H1 (cell line): ENCODE data around the gene C11orf71. TPM values are rescaled to one million over a fixed set of nuclear protein-coding genes. Genes with fewer than 3 reads are reported as not detected.

Source experiments
- CTCF ChIA-PET: fragments of 300-600 bp; sonication (Branson Sonifier 250); formaldehyde crosslinking; loops from one replicate; lab custom pipeline; 2021; ENCODE audit not compliant: partially characterized antibody; lab: Charles Lee
- POLR2A ChIA-PET: fragments of 300-600 bp; sonication (Branson Sonifier 250); formaldehyde crosslinking; loops from one replicate; lab custom pipeline; 2021; ENCODE audit warnings: inconsistent platforms; ENCODE audit not compliant: partially characterized antibody; lab: Charles Lee
- DNase-seq, 2 experiments: peaks; one replicate each; pipeline versions ENCODE4 v3.0.0 to v3.0.0-alpha.2; 2010 to 2022; ENCODE audit warnings: low spot score in 2 of 2, low read depth in 1 of 2, mixed read lengths in 1 of 2
- FAIRE-seq: peaks from 2 replicates; lab custom pipeline; 2011; peaks lifted over from hg19 to GRCh38; lab: Jason Lieb, UNC
- H2AFZ ChIP-seq: 2 replicates; pipeline ENCODE4 v1.8.1; 2012; ENCODE audit warnings: low read length, inconsistent platforms
- H2AK5ac ChIP-seq: 2 replicates; pipeline ENCODE4 v1.6.1; 2013; ENCODE audit warnings: low read depth, low read length
- H2BK120ac ChIP-seq: replicated peaks from 2 replicates; pipeline ENCODE3; 2013; ENCODE audit warnings: low read depth, low read length, inconsistent platforms
- H2BK12ac ChIP-seq: 2 replicates; pipeline ENCODE4 v1.6.1; 2013; ENCODE audit warnings: low read depth, low read length
- H2BK15ac ChIP-seq: 2 replicates; pipeline ENCODE4 v1.6.1; 2013; ENCODE audit warnings: low read length
- H2BK20ac ChIP-seq: 2 replicates; pipeline ENCODE4 v1.6.1; 2013; ENCODE audit warnings: low read length
- H2BK5ac ChIP-seq: 2 replicates; pipeline ENCODE4 v1.6.1; 2013; ENCODE audit warnings: low read depth, low read length
- H3K14ac ChIP-seq: 2 replicates; pipeline ENCODE4 v1.6.1; 2013; ENCODE audit warnings: inconsistent platforms; ENCODE audit not compliant: insufficient read length
- H3K18ac ChIP-seq: 2 replicates; pipeline ENCODE4 v1.6.1; 2013; ENCODE audit warnings: low read length; ENCODE audit errors: extremely low read depth
- H3K23ac ChIP-seq: 2 replicates; pipeline ENCODE4 v1.6.1; 2013; ENCODE audit warnings: inconsistent platforms; ENCODE audit not compliant: insufficient read length
- H3K23me2 ChIP-seq: 2 replicates; pipeline ENCODE4 v1.6.1; 2013; ENCODE audit warnings: low read depth, low read length
- H3K27ac ChIP-seq: 2 replicates; pipeline ENCODE4 v1.6.1; 2011; ENCODE audit warnings: low read depth, low read length, inconsistent platforms
- H3K27me3 ChIP-seq, 4 experiments: replicated peaks in 1 of 4; 1 replicate in 1 of 4; 2 replicates in 3 of 4; pipeline versions ENCODE4 v1.6.1 to v1.8.1; 2011 to 2013; ENCODE audit warnings: low read length in 3 of 4, mild to moderate bottlenecking in 3 of 4, inconsistent platforms in 2 of 4, mixed read lengths in 2 of 4, moderate library complexity in 1 of 4; ENCODE audit not compliant: control insufficient read depth in 3 of 4, insufficient read depth in 3 of 4; ENCODE audit errors: extremely low read depth in 1 of 4
- H3K36me3 ChIP-seq, 4 experiments: 2 replicates each; pipeline versions ENCODE4 v1.6.1 to v1.8.1; 2011 to 2013; ENCODE audit warnings: mild to moderate bottlenecking in 4 of 4, low read length in 3 of 4, moderate library complexity in 2 of 4, control low read depth in 1 of 4, inconsistent platforms in 1 of 4; ENCODE audit not compliant: insufficient read depth in 4 of 4, control insufficient read depth in 2 of 4
- H3K4ac ChIP-seq: replicated peaks from 2 replicates; pipeline ENCODE3; 2013; ENCODE audit warnings: low read length, low read depth, mixed read lengths, inconsistent platforms; ENCODE audit not compliant: insufficient read length
- H3K4me1 ChIP-seq, 4 experiments: replicated peaks in 1 of 4; 1 replicate in 1 of 4; 2 replicates in 3 of 4; pipeline versions ENCODE4 v1.6.1 to v1.8.1; 2011 to 2013; ENCODE audit warnings: low read length in 3 of 4, inconsistent platforms in 2 of 4, mixed read lengths in 1 of 4; ENCODE audit not compliant: insufficient read depth in 4 of 4, control insufficient read depth in 3 of 4
- H3K4me2 ChIP-seq, 2 experiments: 2 replicates each; pipeline versions ENCODE4 v1.6.1 to v1.8.1; 2011 to 2013; ENCODE audit warnings: low read depth in 2 of 2, low read length in 2 of 2, control low read depth in 1 of 2, inconsistent platforms in 1 of 2, mild to moderate bottlenecking in 1 of 2; ENCODE audit not compliant: insufficient read depth in 1 of 2
- H3K4me3 ChIP-seq, 4 experiments: fragments of 200-600, 300-600 bp in 1 of 4; sonication (generic), shearing (Covaris generic), sonication (Bioruptor Twin) in 1 of 4; 2 replicates each; pipeline versions ENCODE4 v1.5.1 to v1.8.1; 2011 to 2016; ENCODE audit warnings: low read length in 4 of 4, low read depth in 3 of 4, control low read depth in 2 of 4, inconsistent platforms in 2 of 4, mild to moderate bottlenecking in 2 of 4, mixed read lengths in 1 of 4, moderate library complexity in 1 of 4; ENCODE audit not compliant: insufficient read depth in 2 of 4; ENCODE audit errors: extremely low read depth in 1 of 4
- H3K56ac ChIP-seq: replicated peaks from 2 replicates; pipeline ENCODE3; 2013; ENCODE audit warnings: low read depth, mild to moderate bottlenecking, mixed read lengths, low read length, inconsistent platforms; ENCODE audit not compliant: insufficient read length
- H3K79me1 ChIP-seq: 2 replicates; pipeline ENCODE4 v1.6.1; 2013; ENCODE audit warnings: low read depth, low read length, control low read depth
- H3K79me2 ChIP-seq, 2 experiments: 2 replicates each; pipeline versions ENCODE4 v1.6.1 to v1.8.1; 2012 to 2013; ENCODE audit warnings: low read length in 2 of 2, mild to moderate bottlenecking in 2 of 2, inconsistent platforms in 1 of 2; ENCODE audit not compliant: insufficient read depth in 2 of 2, control insufficient read depth in 1 of 2
- H3K9ac ChIP-seq, 4 experiments: replicated peaks in 1 of 4; 1 replicate in 1 of 4; 2 replicates in 3 of 4; pipeline versions ENCODE4 v1.6.1 to v1.8.1; 2011 to 2013; ENCODE audit warnings: low read depth in 3 of 4, low read length in 3 of 4, control low read depth in 2 of 4, mild to moderate bottlenecking in 2 of 4, moderate library complexity in 2 of 4, inconsistent platforms in 1 of 4; ENCODE audit errors: extremely low read depth in 1 of 4
- H3K9me3 ChIP-seq, 2 experiments: 2 replicates each; pipeline versions ENCODE4 v1.6.1 to v1.8.1; 2012 to 2013; ENCODE audit warnings: mild to moderate bottlenecking in 2 of 2, moderate library complexity in 2 of 2, control low read depth in 1 of 2, inconsistent platforms in 1 of 2, low read depth in 1 of 2, low read length in 1 of 2, mixed read lengths in 1 of 2; ENCODE audit not compliant: insufficient read depth in 2 of 2
- H4K20me1 ChIP-seq, 2 experiments: replicated peaks in 1 of 2; 2 replicates each; pipeline versions ENCODE3 to v1.8.1; 2011 to 2013; ENCODE audit warnings: inconsistent platforms in 2 of 2, low read length in 2 of 2, mild to moderate bottlenecking in 1 of 2; ENCODE audit not compliant: insufficient read depth in 2 of 2, control insufficient read depth in 1 of 2
- H4K5ac ChIP-seq: 2 replicates; pipeline ENCODE4 v1.6.1; 2013; ENCODE audit warnings: low read length, low read depth, mixed read lengths, inconsistent platforms; ENCODE audit not compliant: insufficient read length
- H4K8ac ChIP-seq: 2 replicates; pipeline ENCODE4 v1.8.0; 2013; ENCODE audit warnings: mild to moderate bottlenecking, moderate library complexity, low read length, inconsistent platforms; ENCODE audit not compliant: insufficient read depth; ENCODE audit errors: extremely low read depth
- H4K91ac ChIP-seq: replicated peaks from 2 replicates; pipeline ENCODE3; 2013; ENCODE audit warnings: low read length, mixed read lengths, inconsistent platforms; ENCODE audit not compliant: insufficient read length
- BRCA1 ChIP-seq: IDR thresholded peaks from 2 replicates; pipeline ENCODE4 v1.6.1; 2012; ENCODE audit warnings: low read depth, low read length, improper control_type of control experiment
- EP300 ChIP-seq, 2 experiments: IDR thresholded peaks; 1 replicate in 1 of 2; 2 replicates in 1 of 2; pipeline ENCODE4 v1.6.1; 2011 to 2012; ENCODE audit warnings: low read depth in 2 of 2, low read length in 2 of 2, mild to moderate bottlenecking in 2 of 2, borderline replicate concordance in 1 of 2, inconsistent platforms in 1 of 2, moderate library complexity in 1 of 2
- RFX5 ChIP-seq: IDR thresholded peaks from 2 replicates; pipeline ENCODE4 v1.6.1; 2011; ENCODE audit warnings: low read depth, low read length, improper control_type of control experiment, borderline replicate concordance
- RXRA ChIP-seq: IDR thresholded peaks from 2 replicates; pipeline ENCODE4 v1.6.1; 2011; ENCODE audit warnings: low read depth, mild to moderate bottlenecking, low read length, moderate library complexity; ENCODE audit not compliant: insufficient read depth
- SIN3A ChIP-seq, 2 experiments: IDR thresholded peaks in 1 of 2; conservative IDR thresholded peaks in 1 of 2; 2 replicates each; pipeline ENCODE4 v1.6.1; 2011 to 2012; ENCODE audit warnings: low read length in 2 of 2, improper control_type of control experiment in 1 of 2, low read depth in 1 of 2, mild to moderate bottlenecking in 1 of 2
- WGBS, 2 experiments: shearing (Covaris generic) in 1 of 2; methylation state at CpG; one replicate each; pipeline versions ENCODE4 v1.1.6 to v1.1.7; 2013 to 2015; ENCODE audit warnings: low lambda C conversion rate in 2 of 2, mixed read lengths in 2 of 2, inconsistent platforms in 1 of 2, low coverage in 1 of 2, missing lambda C conversion rate in 1 of 2; ENCODE audit not compliant: insufficient replicate concordance in 2 of 2, insufficient coverage in 1 of 2, insufficient read length in 1 of 2; ENCODE audit errors: extremely low coverage in 1 of 2, missing lambda C conversion rate in 1 of 2; 5-methylcytosine and 5-hydroxymethylcytosine counted together
- polyA plus RNA-seq, 7 experiments: library from polyadenylated mRNA; depleted of rRNA in 3 of 7; stranded (reverse) in 5 of 7; unstranded in 2 of 7; fragments of >200 nt in 5 of 7; fragments of 200-250 nt in 2 of 7; gene quantifications; 1 replicate in 5 of 7; 2 replicates in 1 of 7; 4 replicates in 1 of 7; pipeline versions ENCODE4 v1.2.1 to v1.2.3, GENCODE V29; 2011 to 2013; ENCODE audit warnings: missing spikeins in 2 of 7, mixed read lengths in 2 of 7
- total RNA-seq: library from RNA; stranded (reverse); fragmentation: NEBNext Ultra II Directional; extraction: Animal tissue kit (Norgen Biotek cat#: 25700); gene quantifications from 2 replicates; pipeline ENCODE4 v1.2.1, GENCODE V29; 2021

C11orf71 gene
- total and polyA plus RNA-seq, 2 of the 8 experiments (the other 6 are each of a cell fraction or from before 2014, with no cell fraction given), result 5.4 to 8.7 TPM

GRCh38 chr11:114382509-114382908 is 17.8 kb downstream of the C11orf71 start:
- Histone ChIP-seq H3K23me2 (no peaks in the 10 kb centered on the region; the same call in 1 of the 2 replicates), H2AK5ac (no peak overlapping the region), H3K4me1 (peaks cover 1 to 7% (median 3%) of the 10 kb centered on the region in 4 experiments; a peak in 5 of 7 replicates), H3K27me3 (no peaks in the 10 kb centered on the region), H3K36me3 (no peaks in the 10 kb centered on the region), H3K18ac (no peak overlapping the region), H3K4me3 (no peak overlapping the region), H3K79me1 (no peaks in the 10 kb centered on the region), H3K4me2 (no peak overlapping the region), H3K23ac (no peak overlapping the region), H2BK15ac (no peak overlapping the region), H4K91ac (no peak overlapping the region), H3K9ac (no peak overlapping the region), H2BK120ac (no peak overlapping the region), H2BK5ac (no peak overlapping the region), H4K5ac (no peak overlapping the region), H3K56ac (no peak overlapping the region), H2BK20ac (no peak overlapping the region), H3K27ac (no peak overlapping the region), H4K8ac (no peak overlapping the region), H3K4ac (no peak overlapping the region), H3K79me2 (no peaks in the 10 kb centered on the region), H2AFZ (no peak overlapping the region), H3K14ac (no peak overlapping the region), H4K20me1 (no peaks in the 10 kb centered on the region), H3K9me3 (no peaks in the 10 kb centered on the region), H2BK12ac (no peak overlapping the region)
- 94% methylated on average over 3 of the region's 3 CpGs; no CpG with 5 or more reads in 1 of the 2 experiments for WGBS, 2 experiments
- TF ChIP-seq RFX5 (no peak), RXRA (no peak), SIN3A (conservative IDR thresholded peaks at IDR 0.05 in 1 of 2, IDR thresholded peaks at IDR 0.05 in 1 of 2; ENCODE audit: low read depth in 1 of 2, low read length in 2 of 2) (no peak), BRCA1 (no peak), EP300 (IDR thresholded peaks at IDR 0.05; ENCODE audit: borderline replicate concordance in 1 of 2, low read depth in 2 of 2, low read length in 2 of 2) (no peak)
- ChIA-PET POLR2A (no interaction called here), CTCF (no interaction called here)
- FAIRE-seq (no peak), DNase-seq (no peak)
